GM19328 (cell line): ENCODE measurements around the gene NPL.

ENCODE experiments used
- ATAC-seq: cut with Tn5 transposase; IDR thresholded peaks from one replicate; pipeline ENCODE4 v1.9.1; 2021; ENCODE audit warnings: mild to moderate bottlenecking, moderate library complexity; ENCODE audit not compliant: unreplicated experiment

NPL gene

GRCh38 chr1:182811975-182812722, 22.6 kb downstream of the NPL start:
- no peak for ATAC-seq

- ATAC-seq, result no peak
Measured at GRCh38 chr1:182816863-182817262, 27.3 kb downstream of the NPL start.

DNA sequence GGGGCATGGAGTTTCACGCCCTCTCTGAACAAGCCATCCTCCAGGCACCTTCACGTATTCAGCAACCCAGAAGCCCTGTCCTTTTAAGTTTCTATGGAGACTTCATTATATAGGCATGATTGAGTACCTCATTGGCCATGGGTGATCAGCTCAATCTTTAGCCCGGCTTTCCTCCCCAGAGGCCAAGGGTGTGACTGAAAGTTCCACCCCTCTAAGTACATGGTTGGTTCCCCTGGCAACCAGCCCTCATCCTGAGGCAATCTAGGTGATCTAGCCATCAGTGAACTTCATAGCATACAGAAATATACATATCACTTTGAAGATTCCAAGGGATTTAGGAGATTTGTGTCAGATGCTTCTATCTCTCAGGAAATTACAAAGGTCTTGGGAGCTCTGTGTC, 28.2 kb downstream of the NPL start:
- ATAC-seq, result no peak

- no peak for ATAC-seq
Measured at GRCh38 chr1:182823220-182823619, 33.6 kb downstream of the NPL start.

- no peak for ATAC-seq
Measured at GRCh38 chr1:182826892-182827291, 37.3 kb downstream of the NPL start.

DNA sequence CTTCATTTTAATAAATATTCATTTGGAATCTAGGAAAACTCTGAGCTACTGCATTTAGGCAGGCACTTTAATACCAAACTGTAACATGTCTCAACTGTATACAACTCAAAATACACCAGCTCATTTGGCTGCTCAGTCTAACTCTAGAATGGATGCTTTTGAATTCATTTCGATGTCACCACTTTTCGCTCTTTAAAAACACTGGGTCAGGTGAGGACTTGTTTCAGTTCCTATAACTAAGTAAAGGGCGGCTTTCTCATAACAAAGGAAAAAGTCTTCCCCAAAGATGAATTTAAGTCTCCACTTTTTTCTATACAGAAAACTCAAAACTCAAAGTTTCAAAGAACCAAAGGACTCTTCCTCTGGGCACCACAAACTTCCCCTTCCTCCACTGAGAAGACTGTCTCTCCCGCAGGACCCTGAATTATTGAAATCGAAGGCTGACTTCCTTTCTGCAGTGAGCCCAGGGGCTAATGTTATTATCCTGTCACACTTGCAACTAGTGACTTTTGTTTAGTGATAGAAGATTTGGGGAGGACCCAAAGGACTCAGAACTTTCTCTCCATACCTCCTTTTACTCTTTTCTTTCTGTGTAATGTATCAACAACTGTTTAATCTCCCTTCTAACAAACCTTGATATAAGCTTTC, 39.8 kb downstream of the NPL start:
- no peak for ATAC-seq

DNA sequence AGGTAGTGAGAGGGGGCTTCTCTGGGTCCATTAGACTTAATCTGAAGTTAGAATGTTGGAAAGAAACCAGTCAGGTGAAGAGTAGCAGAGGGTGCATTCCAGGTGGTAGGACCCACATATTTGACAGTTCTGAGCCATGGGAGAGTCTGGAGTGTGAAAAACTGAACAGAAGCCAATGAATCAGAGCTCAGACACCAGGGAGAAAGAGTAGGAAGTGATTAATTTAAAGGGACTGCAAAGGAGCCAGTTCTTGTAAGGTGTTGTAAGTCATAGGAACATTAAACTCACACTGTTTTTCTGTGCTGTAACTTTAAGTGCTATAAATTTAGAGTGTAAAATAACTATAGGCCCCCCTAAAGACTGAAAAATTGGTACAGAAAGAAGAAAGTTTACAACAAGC, 43.7 kb downstream of the NPL start:
- ATAC-seq, result no peak

DNA sequence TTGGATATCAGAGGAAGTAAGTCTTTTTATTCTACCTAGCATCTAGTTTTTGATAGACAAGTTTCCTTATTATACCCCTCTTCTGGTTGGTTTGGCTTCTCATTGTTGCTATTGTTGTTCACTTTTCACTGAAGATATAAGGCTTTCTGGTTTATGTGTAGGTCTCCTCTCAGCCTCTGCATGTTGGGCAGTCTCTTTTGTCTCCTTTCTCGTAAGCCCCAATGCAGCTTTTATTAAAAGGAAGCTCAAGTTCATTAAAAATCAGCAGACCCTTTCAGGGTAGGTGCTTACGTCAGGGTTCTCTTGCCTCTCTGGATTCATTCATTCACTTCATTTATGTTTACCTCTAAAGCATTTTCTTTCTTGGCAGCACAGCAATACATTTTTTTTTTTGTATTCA, 44.8 kb downstream of the NPL start:
- no peak for ATAC-seq

- no peak for ATAC-seq
Measured at GRCh38 chr1:182835806-182836205, 46.2 kb downstream of the NPL start.

DNA sequence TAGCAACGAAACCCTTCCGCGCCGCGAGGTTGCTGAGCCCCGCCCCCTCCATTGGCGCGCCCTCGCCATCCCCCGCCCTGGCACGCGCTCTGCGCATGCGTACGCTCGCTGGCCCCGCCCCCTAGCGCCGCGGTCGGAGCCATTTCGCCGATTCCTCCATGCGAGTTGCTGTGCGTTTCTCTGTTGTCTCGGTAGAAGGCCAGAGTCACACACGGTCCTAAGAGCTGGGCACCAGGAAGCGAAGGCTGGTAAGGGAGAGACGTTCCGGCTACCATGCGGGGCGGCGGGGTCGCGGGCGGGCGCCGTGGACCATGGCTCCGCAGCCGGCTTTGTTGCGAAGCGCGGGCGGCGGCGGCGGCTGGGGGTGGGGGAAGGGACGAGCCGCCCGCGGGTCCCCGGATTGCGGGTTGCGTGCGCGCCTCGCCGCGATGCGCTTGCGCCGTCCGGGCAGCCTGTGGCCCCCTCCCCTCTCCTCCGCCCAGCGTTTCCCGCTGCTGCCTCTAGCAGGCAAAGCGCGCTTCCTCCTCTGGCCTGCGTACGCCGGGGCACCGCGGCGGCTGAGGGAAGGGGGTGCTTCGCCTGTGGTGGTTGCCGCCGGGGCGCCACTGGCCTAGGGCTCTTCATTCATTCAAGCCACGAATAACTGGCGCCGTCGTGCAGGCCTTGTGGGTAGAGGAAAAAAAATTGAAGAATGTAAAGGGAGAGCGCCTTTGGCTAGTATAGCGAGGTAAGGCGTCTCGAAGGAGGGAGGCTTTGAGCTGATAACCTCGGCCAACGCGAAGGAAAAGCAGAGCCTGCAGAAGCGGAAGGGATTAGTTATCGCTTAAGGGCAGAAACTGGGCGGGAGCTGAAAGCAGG, 49.9 kb downstream of the NPL start, which contains the start of gene DHX9:
TSS of gene DHX9 (plus strand) at position 139 of the 858 bp plus-strand sequence. CDS start 3,220 bp downstream, outside the sequence.
- peak; percentile 81 for ATAC-seq

DNA sequence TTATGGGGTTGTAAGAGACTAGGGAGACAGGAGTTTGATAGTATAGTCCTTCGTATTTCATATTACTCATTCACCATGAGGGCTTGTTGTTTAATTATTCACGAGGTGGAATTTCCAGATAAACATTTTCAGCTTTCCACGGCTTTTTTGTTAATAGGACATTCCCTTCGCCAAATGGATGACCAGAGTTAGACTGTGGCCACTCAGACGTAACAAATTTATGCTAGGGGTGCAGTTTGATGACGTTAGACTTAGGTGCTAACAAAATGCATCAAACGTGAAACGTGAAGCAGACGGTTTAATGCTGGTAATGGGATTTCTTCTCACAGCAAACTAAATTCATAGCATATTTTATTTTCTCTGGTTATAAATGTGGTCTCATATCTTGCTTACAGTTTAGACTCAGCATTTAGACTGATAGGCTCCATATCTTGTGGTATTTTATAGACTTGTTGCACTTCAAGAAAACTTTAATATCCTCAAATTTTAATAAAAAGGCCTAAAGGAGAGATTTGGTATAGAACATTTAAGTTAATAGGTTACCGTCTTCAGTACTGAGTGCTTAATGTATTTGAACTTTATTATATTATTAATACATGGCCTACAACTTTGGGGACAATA, 51.9 kb downstream of the NPL start:
- ATAC-seq, result no peak

- no peak for ATAC-seq
Measured at GRCh38 chr1:182842265-182842664, 52.7 kb downstream of the NPL start.

- no peak for ATAC-seq
Measured at GRCh38 chr1:182845379-182845778, 55.8 kb downstream of the NPL start.

- no peak for ATAC-seq
Measured at GRCh38 chr1:182845894-182846293, 56.3 kb downstream of the NPL start.

GRCh38 chr1:182847105-182847504, 57.5 kb downstream of the NPL start:
- no peak for ATAC-seq

- no peak for ATAC-seq
Measured at GRCh38 chr1:182848736-182849135, 59.2 kb downstream of the NPL start.

DNA sequence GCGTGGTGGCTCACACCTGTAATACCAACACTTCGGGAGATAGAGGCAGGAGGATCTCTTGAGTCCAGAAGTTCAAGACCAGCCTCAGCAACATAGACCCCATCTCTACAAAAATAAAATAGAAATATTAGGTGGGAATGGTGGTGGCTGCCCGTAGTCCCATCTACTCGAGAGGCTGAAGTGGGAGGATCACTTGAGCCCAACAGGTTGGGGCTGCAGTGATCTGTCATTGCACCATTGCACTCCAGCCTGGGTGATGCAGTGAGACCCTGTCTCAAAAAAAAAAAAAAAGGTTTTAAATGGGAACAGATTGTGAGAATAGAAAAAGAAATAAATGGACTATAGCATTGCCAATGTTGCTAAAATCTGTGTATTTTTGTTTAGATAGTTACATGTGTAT, 60.7 kb downstream of the NPL start:
- no peak for ATAC-seq

- no peak for ATAC-seq
Measured at GRCh38 chr1:182851825-182852224, 62.3 kb downstream of the NPL start.

GRCh38 chr1:182855911-182856310, 66.3 kb downstream of the NPL start:
- no peak for ATAC-seq

DNA sequence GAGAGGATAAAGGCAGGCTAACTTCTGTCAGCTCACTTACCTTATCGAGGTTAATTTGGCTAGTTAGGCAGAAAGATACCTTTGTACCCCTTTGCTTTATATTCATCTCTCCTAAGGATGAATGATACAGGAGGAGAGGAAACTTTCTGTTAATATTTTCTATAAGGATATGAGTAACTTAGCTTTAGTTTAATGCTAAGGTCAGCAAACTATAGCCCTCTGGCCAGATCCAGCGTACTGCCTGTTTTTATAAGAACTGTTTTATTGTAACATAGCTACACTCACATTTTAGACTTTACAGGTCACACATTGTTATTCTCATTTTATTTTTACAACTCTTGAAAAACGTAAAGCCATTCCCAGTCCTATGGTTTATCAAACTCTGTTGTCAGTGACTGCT, 67.6 kb downstream of the NPL start:
- ATAC-seq, result no peak

- no peak for ATAC-seq
Measured at GRCh38 chr1:182860658-182861057, 71.1 kb downstream of the NPL start.
